Neuronal stem cell (in vitro differentiated cells): Measurements from ENCODE around the gene CCDC47.

Experiments used
- DNase-seq: peaks from one replicate; pipeline ENCODE4 v3.0.0-alpha.2; 2013; ENCODE audit warnings: low spot score
- H2AFZ ChIP-seq: one replicate; pipeline ENCODE4 v1.6.1; 2013; ENCODE audit warnings: mild to moderate bottlenecking, low read length, inconsistent platforms
- H2AK5ac ChIP-seq: 2 replicates; pipeline ENCODE4 v1.6.1; 2013; ENCODE audit warnings: low read depth, mild to moderate bottlenecking, inconsistent platforms, low read length, moderate library complexity, mixed read lengths
- H2BK120ac ChIP-seq: 2 replicates; pipeline ENCODE4 v1.6.1; 2013; ENCODE audit warnings: low read depth, mild to moderate bottlenecking, inconsistent platforms, low read length, moderate library complexity, mixed read lengths
- H2BK12ac ChIP-seq: one replicate; pipeline ENCODE4 v1.6.1; 2013; ENCODE audit warnings: low read length, inconsistent platforms
- H2BK15ac ChIP-seq: 2 replicates; pipeline ENCODE4 v1.6.1; 2013; ENCODE audit warnings: mild to moderate bottlenecking, low read length, inconsistent platforms, mixed read lengths
- H2BK5ac ChIP-seq: one replicate; pipeline ENCODE4 v1.6.1; 2013; ENCODE audit warnings: inconsistent platforms, mild to moderate bottlenecking, low read length, moderate library complexity
- H3K14ac ChIP-seq: one replicate; pipeline ENCODE4 v1.6.1; 2013; ENCODE audit warnings: low read length, inconsistent platforms
- H3K18ac ChIP-seq: 2 replicates; pipeline ENCODE4 v1.6.1; 2013; ENCODE audit warnings: low read length, inconsistent platforms
- H3K23ac ChIP-seq: 2 replicates; pipeline ENCODE4 v1.6.1; 2013; ENCODE audit warnings: low read depth, mild to moderate bottlenecking, mixed read lengths, low read length, inconsistent platforms; ENCODE audit not compliant: poor library complexity
- H3K27ac ChIP-seq: replicated peaks from 3 replicates; pipeline ENCODE4 v1.5.1; 2013; ENCODE audit warnings: low read length, inconsistent platforms
- H3K27me3 ChIP-seq, 3 experiments: 2 replicates each; pipeline ENCODE4 v1.6.1; 2013; ENCODE audit warnings: low read length in 3 of 3, mild to moderate bottlenecking in 2 of 3, inconsistent platforms in 1 of 3, low read depth in 1 of 3, mixed read lengths in 1 of 3, moderate library complexity in 1 of 3; ENCODE audit not compliant: control insufficient read depth in 3 of 3, insufficient read depth in 3 of 3
- H3K36me3 ChIP-seq, 2 donors: replicated peaks in 1 of 2; 2 replicates each; pipeline ENCODE4 v1.6.1; 2013; ENCODE audit warnings: low read length in 2 of 2; ENCODE audit not compliant: control insufficient read depth in 2 of 2, insufficient read depth in 2 of 2
- H3K4ac ChIP-seq: 2 replicates; pipeline ENCODE4 v1.6.1; 2013; ENCODE audit warnings: inconsistent platforms, mild to moderate bottlenecking, low read length, moderate library complexity
- H3K4me1 ChIP-seq, 2 donors: 1 replicate in 1 of 2; 2 replicates in 1 of 2; pipeline ENCODE4 v1.6.1; 2013; ENCODE audit warnings: low read length in 2 of 2, low read depth in 1 of 2; ENCODE audit not compliant: control insufficient read depth in 2 of 2, insufficient read depth in 1 of 2
- H3K4me2 ChIP-seq: one replicate; pipeline ENCODE4 v1.6.1; 2013; ENCODE audit warnings: mild to moderate bottlenecking, low read length, inconsistent platforms; ENCODE audit not compliant: insufficient read depth, poor library complexity, severe bottlenecking
- H3K4me3 ChIP-seq, 2 donors: 2 replicates each; pipeline ENCODE4 v1.5.1; 2013; ENCODE audit warnings: low read length in 2 of 2, mild to moderate bottlenecking in 2 of 2, inconsistent platforms in 1 of 2, moderate library complexity in 1 of 2
- H3K79me1 ChIP-seq: one replicate; pipeline ENCODE4 v1.6.1; 2013; ENCODE audit warnings: low read depth, mild to moderate bottlenecking, inconsistent platforms, low read length, moderate library complexity
- H3K9ac ChIP-seq: one replicate; pipeline ENCODE4 v1.6.1; 2013; ENCODE audit warnings: mild to moderate bottlenecking, low read depth, low read length, inconsistent platforms; ENCODE audit not compliant: poor library complexity
- H3K9me3 ChIP-seq, 2 donors: replicated peaks in 1 of 2; 2 replicates each; pipeline versions ENCODE3 to v1.6.1; 2013; ENCODE audit warnings: low read length in 2 of 2, mild to moderate bottlenecking in 2 of 2, inconsistent platforms in 1 of 2, low read depth in 1 of 2, mixed read lengths in 1 of 2, moderate library complexity in 1 of 2; ENCODE audit not compliant: control insufficient read depth in 2 of 2, insufficient read depth in 1 of 2
- H4K8ac ChIP-seq: one replicate; pipeline ENCODE4 v1.6.1; 2013; ENCODE audit warnings: low read depth, mild to moderate bottlenecking, inconsistent platforms, low read length, moderate library complexity
- H4K91ac ChIP-seq: one replicate; pipeline ENCODE4 v1.6.1; 2013; ENCODE audit warnings: low read length, low read depth, mild to moderate bottlenecking, inconsistent platforms; ENCODE audit not compliant: poor library complexity
- WGBS, 2 donors: extraction: QIAGEN DNeasy Blood & Tissue Kit; methylation state at CpG; one replicate each; pipeline ENCODE4 v1.1.7; 2013; ENCODE audit warnings: missing lambda C conversion rate in 2 of 2, mixed read lengths in 1 of 2; ENCODE audit not compliant: insufficient read length in 2 of 2, insufficient replicate concordance in 1 of 2; ENCODE audit errors: extremely low coverage in 2 of 2; 5-methylcytosine and 5-hydroxymethylcytosine counted together

CCDC47 gene

DNA sequence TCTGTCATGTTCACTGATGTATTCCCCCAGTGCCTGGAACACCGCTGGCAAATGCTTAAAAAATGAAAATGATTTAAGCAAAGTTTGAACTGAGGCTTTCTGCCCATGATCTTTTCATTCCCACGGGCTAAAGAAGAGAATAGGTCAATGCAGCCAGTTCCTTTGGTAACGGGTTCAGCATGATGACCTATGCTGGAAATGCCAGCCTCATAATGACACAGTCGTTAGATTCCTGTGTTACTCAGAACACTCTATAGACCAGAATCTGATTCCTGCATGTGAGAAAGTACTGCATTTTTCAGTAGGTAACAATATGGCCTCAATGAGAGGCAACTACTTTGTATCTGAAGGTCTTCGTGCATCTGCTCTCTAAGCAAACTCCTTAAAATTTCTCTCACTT is 54.4 kb downstream of the CCDC47 start:
- no peak for DNase-seq
- no peak overlapping the region for H2BK12ac ChIP-seq
- H4K91ac ChIP-seq, result no peak overlapping the region
- H3K18ac ChIP-seq, result no peak overlapping the region
- no peak overlapping the region for H2BK15ac ChIP-seq
- H3K23ac ChIP-seq, result no peak overlapping the region
- H2BK5ac ChIP-seq, result no peak overlapping the region
- H2AK5ac ChIP-seq, result no peak overlapping the region
- H3K4me3 ChIP-seq, result no peak overlapping the region
- H3K4me2 ChIP-seq, result no peak overlapping the region
- peaks cover 0 to 52% of the 10 kb centered on the region in 2 donors for H3K36me3 ChIP-seq
- H3K9me3 ChIP-seq, result no peaks in the 10 kb centered on the region
- H2AFZ ChIP-seq, result no peak overlapping the region
- no peak overlapping the region for H4K8ac ChIP-seq
- H3K27ac ChIP-seq, result no peak overlapping the region
- H3K14ac ChIP-seq, result no peak overlapping the region
- H3K79me1 ChIP-seq, result no peaks in the 10 kb centered on the region
- H2BK120ac ChIP-seq, result no peak overlapping the region
- no CpG with 5 or more reads among the region's 5 CpGs for WGBS, 2 donors
- H3K27me3 ChIP-seq, result no peaks in the 10 kb centered on the region
- H3K4ac ChIP-seq, result no peak overlapping the region
- no peak overlapping the region for H3K9ac ChIP-seq
- H3K4me1 ChIP-seq, result no peaks in the 10 kb centered on the region

DNA sequence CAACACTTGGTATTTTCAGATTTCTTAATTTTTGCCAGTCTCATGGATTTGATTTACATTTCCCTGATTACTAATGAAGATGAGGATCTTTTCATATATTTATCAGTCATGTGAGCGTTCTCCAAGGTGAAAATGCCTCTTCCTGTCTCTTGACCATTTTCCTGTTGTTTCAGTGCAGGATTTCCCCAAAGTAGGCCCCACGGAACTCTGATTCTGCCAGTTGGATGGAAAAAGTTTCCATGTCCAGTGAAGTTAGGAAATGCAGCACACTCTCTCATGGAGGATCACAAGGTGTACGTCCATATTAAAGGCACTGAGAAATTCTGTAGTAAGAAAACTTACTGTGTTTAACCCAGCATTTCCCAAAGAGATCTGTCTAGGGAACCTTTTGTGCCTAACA is 57.0 kb downstream of the CCDC47 start:
- no peak overlapping the region for H3K9ac ChIP-seq
- H3K4ac ChIP-seq, result no peak overlapping the region
- H4K8ac ChIP-seq, result no peak overlapping the region
- no peak overlapping the region for H3K14ac ChIP-seq
- H3K36me3 ChIP-seq, result peaks cover 9 to 55% of the 10 kb centered on the region in 2 donors
- H2AK5ac ChIP-seq, result no peak overlapping the region
- no peak overlapping the region for H3K27ac ChIP-seq
- H3K9me3 ChIP-seq, result no peaks in the 10 kb centered on the region
- no CpG with 5 or more reads among the region's 3 CpGs for WGBS, 2 donors
- no peaks in the 10 kb centered on the region for H3K79me1 ChIP-seq
- H2BK120ac ChIP-seq, result no peak overlapping the region
- DNase-seq, result no peak
- no peak overlapping the region for H4K91ac ChIP-seq
- no peaks in the 10 kb centered on the region for H3K27me3 ChIP-seq
- no peak overlapping the region for H2BK5ac ChIP-seq
- no peak overlapping the region for H2BK12ac ChIP-seq
- no peak overlapping the region for H3K23ac ChIP-seq
- H3K4me2 ChIP-seq, result no peak overlapping the region
- no peak overlapping the region for H2AFZ ChIP-seq
- H3K18ac ChIP-seq, result no peak overlapping the region
- H2BK15ac ChIP-seq, result no peak overlapping the region
- no peaks in the 10 kb centered on the region for H3K4me1 ChIP-seq
- no peak overlapping the region for H3K4me3 ChIP-seq

DNA sequence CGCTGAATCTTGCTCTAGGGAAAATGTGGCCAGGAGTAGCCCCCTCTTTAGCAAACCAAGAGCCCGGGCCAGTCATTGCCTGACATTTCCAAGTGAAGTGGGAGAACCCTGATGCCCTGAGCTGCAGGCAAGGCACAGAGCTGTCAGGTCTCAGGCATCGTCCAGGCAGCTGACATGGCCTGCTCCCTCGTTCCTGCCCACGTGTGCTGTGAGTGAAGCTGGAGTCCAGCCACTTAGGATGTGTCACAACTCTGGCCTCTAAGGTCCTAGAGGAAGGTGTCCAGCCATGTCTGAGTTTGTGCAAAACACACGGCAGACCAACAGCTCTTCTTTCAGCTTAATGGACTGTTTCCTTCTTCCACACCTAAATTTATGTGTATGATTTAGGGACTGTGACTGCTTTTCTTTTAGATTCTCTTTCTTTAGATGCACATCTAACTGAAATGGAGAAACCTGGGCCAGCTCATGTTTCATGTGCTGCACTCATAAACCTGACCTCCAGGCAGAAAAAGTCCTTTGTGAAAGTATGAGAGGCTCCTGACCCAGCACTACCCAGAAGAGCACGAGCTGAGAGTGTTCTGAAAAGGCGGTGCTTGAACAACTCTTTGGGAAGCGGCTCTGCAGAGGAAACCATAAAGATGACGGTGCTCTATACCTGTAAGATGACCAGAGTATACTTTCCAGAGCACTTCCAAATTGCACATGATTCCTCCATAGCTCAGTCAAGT is 58.7 kb downstream of the CCDC47 start:
- no peak for DNase-seq
- no peak overlapping the region for H3K4me2 ChIP-seq

DNA sequence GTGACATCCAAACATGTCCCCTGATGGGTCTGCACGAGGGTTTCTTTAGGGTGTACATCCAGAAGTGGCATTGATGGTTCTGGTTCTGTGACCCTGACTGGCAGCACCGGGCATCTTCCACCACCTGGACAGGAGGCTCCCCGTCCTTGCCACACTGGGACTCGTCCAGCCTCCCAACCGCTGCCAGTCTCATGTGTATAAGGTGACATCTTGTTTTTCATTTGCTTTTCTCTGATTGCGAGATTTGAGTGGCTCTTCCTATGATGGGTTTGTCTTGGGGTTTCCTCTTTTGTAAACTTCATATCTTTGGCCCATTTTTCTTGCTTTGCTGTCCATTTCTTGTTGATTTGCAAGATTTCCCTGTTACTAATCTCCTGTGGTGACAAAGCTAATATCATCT is 64.3 kb downstream of the CCDC47 start:
- Histone ChIP-seq H3K4me3 (no peak overlapping the region), H3K23ac (no peak overlapping the region), H2BK15ac (no peak overlapping the region), H3K79me1 (no peaks in the 10 kb centered on the region), H3K18ac (no peak overlapping the region), H2BK5ac (no peak overlapping the region), H3K4ac (no peak overlapping the region), H3K27ac (no peak overlapping the region), H3K9me3 (no peaks in the 10 kb centered on the region), H4K8ac (no peak overlapping the region), H2AFZ (no peak overlapping the region), H3K14ac (no peak overlapping the region), H3K36me3 (peaks cover 21 to 94% of the 10 kb centered on the region in 2 donors), H2AK5ac (no peak overlapping the region), H3K27me3 (no peaks in the 10 kb centered on the region), H3K4me2 (no peak overlapping the region), H2BK120ac (no peak overlapping the region), H2BK12ac (no peak overlapping the region), H4K91ac (no peak overlapping the region), H3K9ac (peak overlapping the region; percentile 36), H3K4me1 (peaks cover 0 to 3% of the 10 kb centered on the region in 2 donors)
- no peak for DNase-seq
- WGBS, 2 donors, result no CpG with 5 or more reads among the region's 6 CpGs

More for the DNA sequence above, 58.7 kb downstream of the CCDC47 start:
- Histone ChIP-seq H3K4me1 (no peaks in the 10 kb centered on the region), H3K4me3 (no peak overlapping the region), H3K9me3 (no peaks in the 10 kb centered on the region), H2BK12ac (no peak overlapping the region), H2BK120ac (no peak overlapping the region), H2AFZ (no peak overlapping the region), H3K79me1 (no peaks in the 10 kb centered on the region), H3K14ac (no peak overlapping the region), H2AK5ac (no peak overlapping the region), H3K4ac (no peak overlapping the region), H4K8ac (no peak overlapping the region), H3K27ac (no peak overlapping the region), H3K23ac (no peak overlapping the region), H3K36me3 (peaks cover 13 to 70% of the 10 kb centered on the region in 2 donors), H2BK15ac (no peak overlapping the region), H3K9ac (no peak overlapping the region), H4K91ac (no peak overlapping the region), H3K18ac (no peak overlapping the region), H2BK5ac (no peak overlapping the region), H3K27me3 (no peaks in the 10 kb centered on the region)
- WGBS, 2 donors, result no CpG with 5 or more reads among the region's 10 CpGs
